Astrocyte of the spinal cord (primary cell): Measurements from ENCODE around the gene SMPX.

Experiments used
- DNase-seq: peaks from one replicate; pipeline ENCODE4 v3.0.0; 2011; ENCODE audit warnings: low read depth, low spot score
- H3K4me3 ChIP-seq: 2 replicates; pipeline ENCODE4 v1.5.1; 2011; ENCODE audit warnings: low read depth, mild to moderate bottlenecking, low read length, moderate library complexity
- in situ Hi-C: cut with HindIII; loops from 2 replicates; pipeline ENCODE4 v1.10.0; 2017; ENCODE audit warnings: low sequenced_read_pairs
- TF ChIP-seq, protein P1 (sequence below): IDR thresholded peaks from 2 replicates; pipeline ENCODE4 v1.5.1; 2012; ENCODE audit warnings: low read depth, mild to moderate bottlenecking, low read length, inconsistent platforms

Gene SMPX

DNA sequence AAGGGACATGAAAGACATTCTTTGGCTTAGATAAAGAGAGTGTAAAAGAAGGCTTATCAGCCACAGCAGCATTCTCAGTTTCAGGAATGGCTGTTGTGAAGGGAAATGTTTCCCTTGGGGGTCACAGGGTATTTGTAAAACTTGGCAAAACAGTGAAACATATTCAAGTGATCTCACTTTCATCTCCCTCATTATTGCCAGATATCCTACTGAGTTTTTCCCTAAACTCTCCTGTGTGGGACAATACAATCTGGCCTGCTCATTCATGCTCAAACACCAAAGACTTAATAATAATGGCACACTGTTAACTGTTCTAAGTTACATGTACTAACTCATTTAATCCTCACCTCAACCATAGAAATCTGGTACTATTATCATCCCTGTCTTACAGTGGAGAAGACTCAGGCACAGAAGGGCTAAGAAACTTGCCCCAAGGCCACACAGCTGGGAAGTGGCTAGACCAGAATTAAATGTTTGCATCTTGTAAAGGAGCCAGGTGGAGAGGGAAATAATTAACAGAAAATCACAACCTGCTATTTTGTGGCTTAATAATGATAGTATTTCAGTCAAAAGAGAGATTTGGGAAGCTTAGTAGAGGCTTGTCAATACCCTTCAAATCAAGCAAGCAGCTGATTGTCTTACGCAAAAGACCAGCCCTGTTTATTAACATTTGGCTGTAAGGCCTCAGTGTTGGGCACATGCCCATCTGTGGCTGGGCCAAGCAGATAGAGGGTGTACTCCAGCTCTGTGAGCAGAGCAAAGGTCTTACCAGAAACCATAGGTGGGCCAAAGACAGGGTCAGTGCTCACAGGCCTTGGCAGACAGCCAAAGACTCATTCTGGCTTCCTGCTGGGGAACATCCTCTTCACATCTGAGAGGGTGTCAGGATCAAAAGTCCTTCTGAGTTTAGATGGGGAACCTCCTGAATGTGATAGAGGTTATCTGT is 17.3 kb downstream of the SMPX start:
- no peak overlapping the region for H3K4me3 ChIP-seq
- in situ Hi-C loops, result no loop called here
- TF ChIP-seq, protein P1, sequence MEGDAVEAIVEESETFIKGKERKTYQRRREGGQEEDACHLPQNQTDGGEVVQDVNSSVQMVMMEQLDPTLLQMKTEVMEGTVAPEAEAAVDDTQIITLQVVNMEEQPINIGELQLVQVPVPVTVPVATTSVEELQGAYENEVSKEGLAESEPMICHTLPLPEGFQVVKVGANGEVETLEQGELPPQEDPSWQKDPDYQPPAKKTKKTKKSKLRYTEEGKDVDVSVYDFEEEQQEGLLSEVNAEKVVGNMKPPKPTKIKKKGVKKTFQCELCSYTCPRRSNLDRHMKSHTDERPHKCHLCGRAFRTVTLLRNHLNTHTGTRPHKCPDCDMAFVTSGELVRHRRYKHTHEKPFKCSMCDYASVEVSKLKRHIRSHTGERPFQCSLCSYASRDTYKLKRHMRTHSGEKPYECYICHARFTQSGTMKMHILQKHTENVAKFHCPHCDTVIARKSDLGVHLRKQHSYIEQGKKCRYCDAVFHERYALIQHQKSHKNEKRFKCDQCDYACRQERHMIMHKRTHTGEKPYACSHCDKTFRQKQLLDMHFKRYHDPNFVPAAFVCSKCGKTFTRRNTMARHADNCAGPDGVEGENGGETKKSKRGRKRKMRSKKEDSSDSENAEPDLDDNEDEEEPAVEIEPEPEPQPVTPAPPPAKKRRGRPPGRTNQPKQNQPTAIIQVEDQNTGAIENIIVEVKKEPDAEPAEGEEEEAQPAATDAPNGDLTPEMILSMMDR, result no peak
- DNase-seq, result peak; percentile 29

GRCh38 chrX:21738950-21739287 is 19.0 kb downstream of the SMPX start:
- in situ Hi-C loops, result no loop called here
- no peak overlapping the region for H3K4me3 ChIP-seq
- no peak for DNase-seq
- TF ChIP-seq, protein P1, result no peak

GRCh38 chrX:21738210-21738949 is 19.5 kb downstream of the SMPX start:
- TF ChIP-seq, protein P1, result no peak
- in situ Hi-C loops, result no loop called here
- peak; percentile 28 for DNase-seq
- H3K4me3 ChIP-seq, result no peak overlapping the region

DNA sequence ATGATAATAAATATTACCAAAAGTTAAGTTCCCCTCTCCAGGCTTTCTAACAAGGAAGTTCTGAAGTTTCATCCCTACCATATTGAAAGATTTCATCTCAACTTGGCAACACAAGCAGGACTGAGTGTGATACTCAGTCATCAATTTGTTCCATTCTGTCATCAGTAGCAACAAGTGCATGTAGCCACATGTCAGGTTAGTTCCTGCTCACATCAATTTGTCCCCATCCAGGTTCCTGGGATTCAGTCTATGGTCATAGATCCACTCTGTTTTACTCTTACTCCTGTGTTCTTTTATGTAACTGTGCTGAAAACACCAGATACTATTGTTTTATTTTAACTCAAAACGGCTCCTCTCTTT is 22.2 kb downstream of the SMPX start:
- DNase-seq, result no peak
- TF ChIP-seq, protein P1, result no peak
- H3K4me3 ChIP-seq, result no peak overlapping the region
- in situ Hi-C loops, result no loop called here

- H3K4me3 ChIP-seq, result no peak overlapping the region
- peak; percentile 73 for DNase-seq
- TF ChIP-seq, protein P1, result no peak
- in situ Hi-C loops, result no loop called here
These were observed 22.7 kb downstream of the SMPX start for GRCh38 chrX:21735038-21735767.

GRCh38 chrX:21734175-21734574 is 23.7 kb downstream of the SMPX start:
- in situ Hi-C loops, result no loop called here
- DNase-seq, result no peak
- TF ChIP-seq, protein P1, result no peak
- H3K4me3 ChIP-seq, result no peak overlapping the region
